Left kidney (tissue), 2 donors: ENCODE measurements around the gene TRIM52. TPM values are rescaled to one million over a fixed set of nuclear protein-coding genes. Genes with fewer than 3 reads are reported as not detected.

ENCODE experiments used
- DNase-seq: peaks from one replicate; pipeline ENCODE4 v3.0.0-alpha.2; 2013
- polyA plus RNA-seq: library from polyadenylated mRNA; unstranded; fragments of 120-200 nt; gene quantifications from one replicate; pipeline ENCODE4 v1.2.1, GENCODE V29; 2013; ENCODE audit not compliant: insufficient read length

The TRIM52 gene
- polyA plus RNA-seq, 1 donor = 51.0 TPM

DNA sequence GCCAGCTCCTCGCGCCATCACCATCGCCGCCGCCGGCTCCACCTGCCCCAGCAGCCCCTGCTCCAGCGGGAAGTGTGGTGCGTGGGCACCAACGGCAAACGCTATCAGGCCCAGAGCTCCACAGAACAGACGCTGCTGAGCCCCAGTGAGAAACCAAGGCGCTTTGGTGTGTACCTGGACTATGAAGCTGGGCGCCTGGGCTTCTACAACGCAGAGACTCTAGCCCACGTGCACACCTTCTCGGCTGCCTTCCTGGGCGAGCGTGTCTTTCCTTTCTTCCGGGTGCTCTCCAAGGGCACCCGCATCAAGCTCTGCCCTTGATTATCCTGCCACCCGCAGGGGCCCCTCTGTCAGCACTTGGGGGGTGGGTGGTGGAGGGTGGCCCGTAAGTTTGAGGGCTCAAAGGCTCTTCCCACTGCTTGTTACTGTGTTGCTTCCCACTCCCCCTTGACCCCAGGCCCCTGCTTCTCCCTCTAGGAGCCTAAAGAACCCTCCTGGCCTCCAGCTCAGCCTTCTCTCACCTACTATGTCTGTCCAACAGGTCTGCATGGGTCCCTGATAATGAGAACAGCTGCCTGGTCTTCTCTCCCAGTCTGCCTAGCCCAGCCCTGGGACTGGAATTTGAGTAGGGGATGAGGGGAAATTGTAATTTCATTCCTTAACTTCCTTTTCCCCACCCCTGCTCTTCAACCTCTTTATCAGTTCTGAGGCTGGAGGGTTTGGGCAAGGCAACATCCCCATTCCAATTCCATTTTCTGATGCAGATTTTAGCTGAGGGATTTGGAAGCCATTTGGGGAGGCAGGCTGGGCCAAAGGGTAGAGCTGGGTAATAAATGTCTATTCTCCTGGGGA, 26.3 kb downstream of the TRIM52 start:
- DNase-seq = no peak

- DNase-seq = no peak
Measured at GRCh38 chr5:181233801-181234454, 27.0 kb downstream of the TRIM52 start.

DNA sequence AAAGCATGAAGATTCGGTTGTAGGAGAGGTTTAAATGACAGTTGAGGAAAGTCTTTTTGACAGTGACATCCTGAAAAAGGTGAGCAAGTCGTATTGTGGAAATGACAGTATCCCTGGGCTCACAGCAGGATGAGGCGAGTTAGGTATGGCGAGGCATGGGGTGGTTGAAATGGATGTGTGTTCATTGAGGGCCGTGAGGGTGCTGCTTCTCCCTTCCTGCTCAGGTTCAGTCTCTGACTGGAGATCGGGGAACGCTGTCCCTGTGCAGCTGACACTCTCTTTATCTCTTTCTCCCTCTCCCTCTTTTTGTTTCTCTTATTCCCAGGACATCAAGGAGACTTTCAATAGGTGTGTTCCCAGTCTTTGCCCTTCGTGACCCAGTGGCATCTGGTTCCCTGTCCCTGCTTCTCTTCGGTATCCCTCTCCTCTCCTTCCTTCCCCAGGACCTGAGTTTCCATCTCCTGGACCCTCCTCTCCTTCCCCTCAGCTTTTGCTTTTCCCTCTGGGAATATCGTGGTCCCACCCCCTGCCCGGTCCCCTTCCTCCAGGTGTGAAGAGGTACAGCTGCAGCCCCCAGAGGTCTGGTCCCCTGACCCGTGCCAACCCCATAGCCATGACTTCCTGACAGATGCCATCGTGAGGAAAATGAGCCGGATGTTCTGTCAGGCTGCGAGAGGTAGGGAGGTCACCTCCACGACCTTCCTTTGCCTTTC, 27.7 kb downstream of the TRIM52 start:
- no peak for DNase-seq

- DNase-seq = no peak
Measured at GRCh38 chr5:181232593-181232992, 28.4 kb downstream of the TRIM52 start.

DNA sequence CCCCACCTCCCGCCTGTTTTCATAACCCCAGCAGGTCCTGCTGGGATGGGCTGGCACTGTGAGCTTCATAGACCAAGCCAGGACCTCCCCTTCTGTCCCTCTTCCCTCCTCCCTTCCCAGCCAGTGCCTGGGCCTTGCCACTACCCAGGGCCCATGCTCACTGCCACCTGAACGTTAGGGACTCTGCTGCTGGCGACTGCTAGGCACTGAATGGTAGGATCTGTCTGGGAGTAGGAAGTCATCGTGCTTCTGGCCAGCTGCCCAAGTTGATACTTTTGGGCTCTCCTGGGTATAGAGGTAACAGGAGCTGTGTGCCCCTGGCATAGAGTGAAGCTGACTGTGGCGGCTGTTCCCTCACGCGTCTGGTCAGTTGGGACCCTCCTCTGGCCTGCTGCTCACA, 29.5 kb downstream of the TRIM52 start:
- DNase-seq = no peak

DNA sequence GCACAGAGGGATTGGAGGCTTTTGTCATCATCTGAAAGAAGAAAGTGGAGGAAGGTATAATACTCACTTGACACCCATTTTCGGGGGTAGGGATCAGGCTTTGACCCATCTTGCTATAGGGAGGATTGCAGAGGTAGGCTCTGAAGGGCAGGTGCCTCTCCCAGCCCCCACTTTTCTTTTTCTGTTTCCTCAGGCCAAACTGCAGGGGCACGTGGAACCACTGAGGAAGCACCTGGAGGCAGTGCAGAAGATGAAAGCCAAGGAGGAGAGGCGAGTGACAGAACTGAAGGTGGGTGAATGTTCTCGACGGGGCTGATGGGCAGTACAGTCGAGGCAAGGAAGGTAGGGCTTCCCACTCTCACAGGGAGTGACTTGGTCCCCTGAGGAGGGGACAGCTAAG, 30.4 kb downstream of the TRIM52 start:
- no peak for DNase-seq

- no peak for DNase-seq
Measured at GRCh38 chr5:181229996-181230395, 30.9 kb downstream of the TRIM52 start.

DNA sequence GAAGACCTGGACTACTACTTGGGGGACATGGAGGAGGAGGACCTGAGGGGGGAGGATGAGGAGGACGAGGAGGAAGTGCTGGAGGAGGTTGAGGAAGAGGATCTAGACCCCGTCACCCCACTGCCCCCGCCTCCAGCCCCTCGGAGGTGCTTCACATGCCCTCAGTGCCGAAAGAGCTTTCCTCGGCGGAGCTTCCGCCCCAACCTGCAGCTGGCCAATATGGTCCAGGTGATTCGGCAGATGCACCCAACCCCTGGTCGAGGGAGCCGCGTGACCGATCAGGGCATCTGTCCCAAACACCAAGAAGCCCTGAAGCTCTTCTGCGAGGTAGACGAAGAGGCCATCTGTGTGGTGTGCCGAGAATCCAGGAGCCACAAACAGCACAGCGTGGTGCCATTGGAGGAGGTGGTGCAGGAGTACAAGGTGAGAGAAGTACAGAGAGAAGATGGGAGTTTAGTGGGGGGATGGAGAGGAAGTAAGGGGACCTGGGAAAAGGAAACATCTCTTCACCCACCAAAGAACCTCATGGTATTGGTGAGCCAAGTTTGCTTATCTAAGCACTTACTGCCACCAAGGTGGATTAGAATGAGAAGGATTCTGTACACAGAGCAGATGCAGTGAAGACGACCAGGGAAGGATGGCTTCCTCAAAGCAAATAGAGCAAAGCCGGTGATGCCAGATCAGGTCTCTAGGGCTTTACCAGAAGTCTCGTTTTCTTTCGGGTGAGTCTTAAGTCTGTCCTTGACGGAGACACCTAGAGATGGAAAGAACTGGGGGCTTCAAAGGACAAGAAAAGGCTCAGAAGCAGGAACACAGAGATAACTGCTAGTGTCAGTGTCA, 36.3 kb downstream of the TRIM52 start:
- no peak for DNase-seq

- no peak for DNase-seq
Measured at GRCh38 chr5:181223729-181224389, 37.1 kb downstream of the TRIM52 start.

DNA sequence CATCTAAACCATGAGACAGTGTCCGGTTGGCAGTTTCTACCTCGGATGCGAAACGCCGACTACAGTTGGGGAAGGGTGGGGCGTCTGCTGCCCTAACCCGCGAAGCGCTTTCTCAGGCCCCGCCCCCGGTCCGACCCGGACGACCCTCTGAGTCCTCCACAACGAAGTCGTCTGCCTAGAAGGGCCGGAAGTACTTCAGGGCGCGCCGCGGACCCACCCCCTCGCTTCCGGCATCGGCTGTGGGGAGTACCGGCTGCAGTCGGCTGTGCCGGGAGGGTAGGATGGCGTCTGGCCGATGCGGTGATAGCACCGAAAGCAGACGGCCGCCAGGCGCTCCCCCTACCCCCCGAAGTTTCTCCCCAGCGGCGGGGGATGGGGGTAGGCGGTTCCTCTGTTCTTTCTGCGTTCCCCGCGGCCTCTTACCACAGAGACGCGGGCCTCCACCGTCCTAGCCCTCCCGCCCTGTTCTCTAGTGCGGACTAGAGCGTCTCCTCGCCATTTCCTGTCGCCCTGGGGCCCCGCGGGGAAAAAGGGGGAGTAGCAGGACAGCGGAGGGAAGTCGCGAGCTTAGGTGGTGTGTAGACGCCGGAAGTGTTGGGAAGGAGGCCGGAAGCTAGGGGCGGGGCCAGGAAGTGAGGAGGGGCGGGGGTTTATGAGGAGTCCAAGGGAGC, 37.8 kb downstream of the TRIM52 start, which contains the start of gene TRIM41:
Gene TRIM41, plus strand, starts transcription at position 224 of the 671 bp plus-strand sequence. CDS start 719 bp downstream, outside the sequence.
- peak; percentile 96 for DNase-seq

DNA sequence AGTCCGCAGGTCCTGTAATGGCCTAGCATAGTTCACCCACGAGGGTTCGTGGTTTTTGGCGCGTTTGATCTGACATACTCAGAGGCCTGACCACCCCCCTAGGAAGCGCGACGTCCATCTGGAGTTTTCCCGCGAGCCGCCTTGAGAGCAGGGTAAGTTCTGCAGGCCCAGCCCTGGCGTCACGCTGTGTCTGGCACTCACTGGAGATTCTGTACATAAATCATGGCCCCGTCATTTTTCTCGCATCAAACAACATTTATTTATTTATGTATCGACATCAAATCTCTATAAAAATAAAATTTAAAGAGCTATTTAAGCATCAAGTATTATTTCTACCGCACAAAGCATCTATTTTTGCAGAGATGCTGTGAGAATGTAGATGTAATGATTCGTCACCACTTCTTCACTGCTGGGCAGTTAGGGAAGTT, 38.3 kb downstream of the TRIM52 start:
- no peak for DNase-seq

DNA sequence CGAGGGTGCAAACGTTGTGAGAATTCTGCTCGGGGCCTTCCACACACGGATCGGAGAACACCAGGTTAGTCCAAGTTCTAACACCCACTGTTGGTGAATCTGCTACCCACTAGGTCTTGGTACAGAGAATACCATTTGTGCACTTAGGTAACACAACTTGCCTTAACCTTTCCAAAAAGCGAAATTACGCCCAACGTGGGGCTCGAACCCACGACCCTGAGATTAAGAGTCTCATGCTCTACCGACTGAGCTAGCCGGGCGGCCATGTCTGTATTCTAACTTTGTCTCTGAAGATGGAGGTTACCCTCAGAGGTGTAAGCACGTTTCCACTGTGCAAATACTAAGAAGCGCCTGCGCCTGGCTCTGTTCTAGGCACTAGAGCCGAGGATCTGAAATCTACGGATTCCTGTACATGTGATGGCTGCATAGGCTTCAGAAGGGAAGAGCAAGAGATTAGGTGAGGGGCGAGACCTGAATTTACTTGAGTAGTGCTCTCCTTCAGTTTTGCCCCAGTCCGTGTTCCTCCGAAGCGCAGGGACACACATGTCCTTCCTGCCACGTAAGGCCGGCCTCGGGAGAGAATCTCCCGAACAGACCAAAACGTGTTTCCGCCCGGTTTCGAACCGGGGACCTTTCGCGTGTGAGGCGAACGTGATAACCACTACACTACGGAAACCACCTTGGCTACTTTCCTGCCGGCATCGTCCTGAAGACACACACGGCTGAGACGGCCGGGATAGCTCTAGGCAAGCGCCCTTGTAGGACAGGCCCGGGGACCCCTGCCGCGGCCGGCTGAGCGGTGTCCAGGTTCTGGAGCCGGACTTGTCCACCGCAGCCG, 38.9 kb downstream of the TRIM52 start:
- peak; percentile 92 for DNase-seq

- DNase-seq = no peak
Measured at GRCh38 chr5:181221105-181221791, 39.7 kb downstream of the TRIM52 start.

DNA sequence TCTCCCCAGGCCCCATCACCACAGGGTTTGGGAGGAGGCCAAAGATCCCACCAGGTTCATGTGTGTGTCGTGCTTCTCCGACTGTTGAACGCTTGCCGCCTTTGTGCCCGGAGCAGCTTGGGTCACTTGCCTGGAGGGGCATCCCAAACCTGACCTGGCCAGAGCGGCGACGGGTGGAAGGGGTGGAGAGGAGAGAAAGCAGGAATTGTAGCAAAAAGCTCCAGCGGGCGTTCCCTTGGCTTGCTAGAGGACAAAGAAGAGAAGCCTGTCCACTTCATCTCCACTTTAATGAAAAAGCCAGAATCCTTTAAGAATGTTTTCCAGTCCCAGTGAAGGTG, 40.8 kb downstream of the TRIM52 start:
- DNase-seq = no peak

DNA sequence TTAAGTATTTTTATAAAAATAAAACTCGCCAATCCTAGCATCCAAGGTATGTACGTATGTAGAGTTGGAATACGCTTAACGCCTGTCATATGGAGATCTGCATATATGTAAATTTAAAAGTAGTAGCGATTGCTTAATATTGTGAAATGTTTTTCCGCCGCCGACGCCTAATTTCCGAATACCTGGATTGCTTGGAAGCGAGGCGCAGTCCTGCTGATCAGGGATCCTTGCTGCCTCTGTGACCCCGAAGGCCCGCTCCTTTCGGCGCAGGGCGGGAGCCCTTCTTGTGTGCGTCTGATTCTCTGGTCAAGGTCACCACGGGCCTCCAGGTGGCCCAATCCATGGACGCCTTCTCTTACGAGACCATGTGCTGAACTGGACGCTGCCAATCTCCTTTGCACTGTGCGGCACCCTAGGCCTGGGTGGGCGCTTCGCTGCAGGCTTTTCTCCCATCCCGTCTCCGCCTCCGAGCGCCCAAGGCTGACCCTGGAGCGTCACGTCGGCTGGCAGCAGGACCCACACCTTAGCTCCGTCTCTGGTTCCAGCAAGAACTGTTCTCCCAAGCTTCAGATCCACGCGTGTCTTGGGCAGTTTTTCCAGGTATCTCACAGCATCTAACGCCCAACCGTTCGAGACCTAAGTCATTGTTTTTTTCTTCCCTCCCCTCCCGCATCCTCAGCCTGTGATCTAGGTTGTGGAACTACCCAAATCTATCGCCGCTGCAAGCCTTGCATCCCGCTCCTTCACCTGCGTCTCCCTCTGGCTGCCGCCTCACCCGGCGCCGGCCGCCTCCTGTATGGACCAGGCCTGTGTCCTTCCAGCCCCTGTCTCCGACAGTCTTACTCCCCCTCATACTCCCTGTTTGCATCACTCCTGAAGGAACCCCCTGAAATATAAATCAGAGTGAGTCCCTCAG, 41.4 kb downstream of the TRIM52 start:
- DNase-seq = no peak

GRCh38 chr5:181218795-181219124, 42.2 kb downstream of the TRIM52 start:
- DNase-seq = no peak

DNA sequence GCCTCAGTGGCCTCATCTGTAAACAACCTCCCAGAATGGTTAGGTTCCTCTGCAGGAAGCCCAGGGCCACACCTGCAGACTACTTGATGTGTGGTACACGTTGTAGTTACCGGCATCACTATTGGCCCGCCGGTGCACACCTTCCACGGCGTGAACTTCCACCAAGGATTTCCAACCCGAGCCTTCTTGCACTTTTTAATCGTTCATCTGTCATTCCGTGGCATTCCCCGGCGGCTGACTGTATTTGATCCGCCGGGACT, 43.2 kb downstream of the TRIM52 start:
- no peak for DNase-seq

- no peak for DNase-seq
Measured at GRCh38 chr5:181217111-181217802, 43.7 kb downstream of the TRIM52 start.
